WTC11 (cell line): ENCODE results near the gene FAR2. TPM values are rescaled to one million over a fixed set of nuclear protein-coding genes. Genes with fewer than 3 reads are reported as not detected.

Experiments
- ATAC-seq: fragments of 200-7000 bp; cut with Tn5 transposase; 2 replicates; pipeline ENCODE4 v1.10.0; 2021; ENCODE audit warnings: mild to moderate bottlenecking, moderate library complexity
- CTCF ChIA-PET: fragments of 300-600 bp; sonication (Branson Sonifier 250); formaldehyde crosslinking; loops from one replicate; lab custom pipeline; 2021; ENCODE audit warnings: antibody characterized with exemption; lab: Charles Lee
- POLR2A ChIA-PET: fragments of 350-600 bp; sonication (Branson Sonifier 250); formaldehyde crosslinking; loops from one replicate; lab custom pipeline; 2021; ENCODE audit warnings: antibody characterized with exemption; lab: Charles Lee
- DNase-seq: peaks from one replicate; pipeline ENCODE4 v3.0.0; 2021; ENCODE audit warnings: low spot score
- H3K27ac Mint-ChIP-seq: 2 replicates; pipeline ENCODE4 v1.8.0; 2021; ENCODE audit warnings: mixed read lengths
- H3K27me3 Mint-ChIP-seq: 2 replicates; pipeline ENCODE4 v1.8.0; 2021; ENCODE audit warnings: low read depth, mild to moderate bottlenecking, moderate library complexity, mixed read lengths
- H3K36me3 Mint-ChIP-seq: 2 replicates; pipeline ENCODE4 v1.8.0; 2021; ENCODE audit warnings: mixed read lengths
- H3K4me1 Mint-ChIP-seq: 2 replicates; pipeline ENCODE4 v1.8.0; 2022; ENCODE audit warnings: mixed read lengths
- H3K4me3 Mint-ChIP-seq: 2 replicates; pipeline ENCODE4 v1.8.0; 2021; ENCODE audit warnings: mild to moderate bottlenecking, moderate library complexity, mixed read lengths
- H3K9me3 Mint-ChIP-seq: 2 replicates; pipeline ENCODE4 v1.8.0; 2021; ENCODE audit warnings: mixed read lengths
- CREB1 ChIP-seq: sonication (generic); formaldehyde crosslinking; IDR thresholded peaks from 2 replicates; pipeline ENCODE4 v1.8.0; 2023; ENCODE audit warnings: mild to moderate bottlenecking, missing genetic modification reagents
- ELF4 ChIP-seq: sonication (generic); formaldehyde crosslinking; IDR thresholded peaks from 2 replicates; pipeline ENCODE4 v1.8.1; 2022; ENCODE audit warnings: low read depth, mild to moderate bottlenecking, moderate library complexity, missing genetic modification reagents
- ETV6 ChIP-seq: sonication (generic); formaldehyde crosslinking; IDR thresholded peaks from 2 replicates; pipeline ENCODE4 v1.8.1; 2022; ENCODE audit warnings: mild to moderate bottlenecking, missing genetic modification reagents
- HMGA2 ChIP-seq: fragments of 250-450 bp; sonication (Bioruptor Pico); IDR thresholded peaks from 2 replicates; pipeline ENCODE4 v1.4.0; 2021; ENCODE audit warnings: mild to moderate bottlenecking, moderate library complexity
- SMAD3 ChIP-seq: sonication (generic); formaldehyde crosslinking; IDR thresholded peaks from 2 replicates; pipeline ENCODE4 v1.8.0; 2022; ENCODE audit warnings: missing genetic modification reagents, mild to moderate bottlenecking, borderline replicate concordance
- SMAD4 ChIP-seq: sonication (generic); formaldehyde crosslinking; IDR thresholded peaks from 2 replicates; pipeline ENCODE4 v1.8.0; 2022; ENCODE audit warnings: mild to moderate bottlenecking, missing genetic modification reagents
- SOX15 ChIP-seq: fragments of 250-450 bp; sonication (Bioruptor Pico); IDR thresholded peaks from 2 replicates; pipeline ENCODE4 v1.9.0; 2021; ENCODE audit warnings: mild to moderate bottlenecking
- ZBTB21 ChIP-seq: sonication (generic); formaldehyde crosslinking; IDR thresholded peaks from 2 replicates; pipeline ENCODE4 v1.8.1; 2023; ENCODE audit warnings: mild to moderate bottlenecking, missing genetic modification reagents, borderline replicate concordance
- ZNF232 ChIP-seq: sonication (generic); formaldehyde crosslinking; IDR thresholded peaks from 2 replicates; pipeline ENCODE4 v1.8.0; 2022; ENCODE audit warnings: mild to moderate bottlenecking, missing genetic modification reagents
- ZNF671 ChIP-seq: fragments of 250-450 bp; sonication (Bioruptor Pico); IDR thresholded peaks from 2 replicates; pipeline ENCODE4 v1.8.0; 2021; ENCODE audit warnings: mild to moderate bottlenecking
- total RNA-seq: library from RNA; stranded (reverse); gene quantifications from 3 replicates; pipeline ENCODE4 v1.2.3, GENCODE V29; 2021
- TF ChIP-seq, protein P1 (sequence below): sonication (generic); formaldehyde crosslinking; IDR thresholded peaks from 2 replicates; pipeline ENCODE4 v1.8.1; 2022; ENCODE audit warnings: mild to moderate bottlenecking, missing genetic modification reagents, moderate library complexity, borderline replicate concordance
- TF ChIP-seq, protein P2 (sequence below): fragments of 250-450 bp; sonication (Bioruptor Pico); IDR thresholded peaks from 2 replicates; pipeline ENCODE4 v2.1.2; 2022; ENCODE audit warnings: mild to moderate bottlenecking, moderate library complexity
- TF ChIP-seq, protein P3 (sequence below): fragments of 250-450 bp; sonication (Bioruptor Pico); conservative IDR thresholded peaks from 2 replicates; pipeline ENCODE4 v1.9.0; 2021; ENCODE audit warnings: mild to moderate bottlenecking
- TF ChIP-seq, protein P4 (sequence below): sonication (generic); formaldehyde crosslinking; IDR thresholded peaks from 2 replicates; pipeline ENCODE4 v1.8.0; 2022; ENCODE audit warnings: mild to moderate bottlenecking, missing genetic modification reagents
- TF ChIP-seq, protein P5 (sequence below): fragments of 200-600 bp; IDR thresholded peaks from 2 replicates; pipeline ENCODE4 v1.8.0; 2022; ENCODE audit warnings: antibody characterized with exemption
- TF ChIP-seq, protein P6 (sequence below): sonication (generic); formaldehyde crosslinking; IDR thresholded peaks from 2 replicates; pipeline ENCODE4 v1.8.1; 2022; ENCODE audit warnings: low read depth, missing genetic modification reagents, borderline replicate concordance
- TF ChIP-seq, protein P7 (sequence below): sonication (generic); formaldehyde crosslinking; IDR thresholded peaks from 2 replicates; pipeline ENCODE4 v1.8.0; 2023; ENCODE audit warnings: missing genetic modification reagents, mild to moderate bottlenecking, borderline replicate concordance

FAR2 gene
- total RNA-seq, 1 experiment from 2014 or later: 20.0 TPM

DNA sequence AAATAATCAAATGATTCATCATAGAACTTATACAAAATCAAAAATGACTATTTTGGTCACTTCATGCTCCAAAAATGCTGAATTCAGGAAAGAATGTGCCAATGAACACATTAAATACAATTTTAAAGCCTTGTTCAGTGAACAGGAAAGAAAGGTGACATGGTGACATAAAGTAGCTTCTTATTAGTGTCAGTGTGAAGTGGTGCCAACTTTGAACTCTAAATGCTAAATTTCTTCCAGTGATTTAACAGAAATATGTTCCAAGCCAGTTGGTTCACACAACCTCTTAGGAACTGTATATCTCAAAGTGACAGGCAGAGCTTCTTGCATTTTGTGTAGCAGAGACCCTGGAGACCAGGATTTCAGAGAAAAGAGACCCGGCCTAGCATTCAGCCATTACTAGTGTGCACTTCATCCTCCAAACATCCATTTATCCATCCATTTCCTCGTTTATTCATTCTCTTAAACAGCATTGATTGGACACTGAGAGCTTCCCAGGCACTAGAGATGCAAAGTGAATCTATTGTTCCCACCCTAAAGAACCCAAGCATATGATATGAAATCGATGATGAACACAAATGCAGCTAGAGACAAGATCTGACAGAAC lies 95.2 kb downstream of the FAR2 start:
- Mint-ChIP-seq H3K4me1 (peaks cover 51% of the 10 kb centered on the region), H3K4me3 (no peak overlapping the region), H3K36me3 (no peaks in the 10 kb centered on the region), H3K27ac (no peak overlapping the region), H3K9me3 (no peaks in the 10 kb centered on the region), H3K27me3 (peaks cover 35% of the 10 kb centered on the region)
- POLR2A ChIA-PET: no interaction called here
- ATAC-seq: no peak
- no peak for DNase-seq
- CTCF ChIA-PET: no interaction called here
- no peak for TF ChIP-seq ZBTB21 (CRISPR knock-in tag)
- TF ChIP-seq, protein P1, sequence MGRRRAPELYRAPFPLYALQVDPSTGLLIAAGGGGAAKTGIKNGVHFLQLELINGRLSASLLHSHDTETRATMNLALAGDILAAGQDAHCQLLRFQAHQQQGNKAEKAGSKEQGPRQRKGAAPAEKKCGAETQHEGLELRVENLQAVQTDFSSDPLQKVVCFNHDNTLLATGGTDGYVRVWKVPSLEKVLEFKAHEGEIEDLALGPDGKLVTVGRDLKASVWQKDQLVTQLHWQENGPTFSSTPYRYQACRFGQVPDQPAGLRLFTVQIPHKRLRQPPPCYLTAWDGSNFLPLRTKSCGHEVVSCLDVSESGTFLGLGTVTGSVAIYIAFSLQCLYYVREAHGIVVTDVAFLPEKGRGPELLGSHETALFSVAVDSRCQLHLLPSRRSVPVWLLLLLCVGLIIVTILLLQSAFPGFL (CRISPR knock-in tag): no peak
- TF ChIP-seq, protein P2, sequence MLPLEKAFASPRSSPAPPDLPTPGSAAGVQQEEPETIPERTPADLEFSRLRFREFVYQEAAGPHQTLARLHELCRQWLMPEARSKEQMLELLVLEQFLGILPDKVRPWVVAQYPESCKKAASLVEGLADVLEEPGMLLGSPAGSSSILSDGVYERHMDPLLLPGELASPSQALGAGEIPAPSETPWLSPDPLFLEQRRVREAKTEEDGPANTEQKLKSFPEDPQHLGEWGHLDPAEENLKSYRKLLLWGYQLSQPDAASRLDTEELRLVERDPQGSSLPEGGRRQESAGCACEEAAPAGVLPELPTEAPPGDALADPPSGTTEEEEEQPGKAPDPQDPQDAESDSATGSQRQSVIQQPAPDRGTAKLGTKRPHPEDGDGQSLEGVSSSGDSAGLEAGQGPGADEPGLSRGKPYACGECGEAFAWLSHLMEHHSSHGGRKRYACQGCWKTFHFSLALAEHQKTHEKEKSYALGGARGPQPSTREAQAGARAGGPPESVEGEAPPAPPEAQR (CRISPR knock-in tag): no peak
- TF ChIP-seq ELF4: no peak
- no peak for TF ChIP-seq ETV6
- TF ChIP-seq, protein P3, sequence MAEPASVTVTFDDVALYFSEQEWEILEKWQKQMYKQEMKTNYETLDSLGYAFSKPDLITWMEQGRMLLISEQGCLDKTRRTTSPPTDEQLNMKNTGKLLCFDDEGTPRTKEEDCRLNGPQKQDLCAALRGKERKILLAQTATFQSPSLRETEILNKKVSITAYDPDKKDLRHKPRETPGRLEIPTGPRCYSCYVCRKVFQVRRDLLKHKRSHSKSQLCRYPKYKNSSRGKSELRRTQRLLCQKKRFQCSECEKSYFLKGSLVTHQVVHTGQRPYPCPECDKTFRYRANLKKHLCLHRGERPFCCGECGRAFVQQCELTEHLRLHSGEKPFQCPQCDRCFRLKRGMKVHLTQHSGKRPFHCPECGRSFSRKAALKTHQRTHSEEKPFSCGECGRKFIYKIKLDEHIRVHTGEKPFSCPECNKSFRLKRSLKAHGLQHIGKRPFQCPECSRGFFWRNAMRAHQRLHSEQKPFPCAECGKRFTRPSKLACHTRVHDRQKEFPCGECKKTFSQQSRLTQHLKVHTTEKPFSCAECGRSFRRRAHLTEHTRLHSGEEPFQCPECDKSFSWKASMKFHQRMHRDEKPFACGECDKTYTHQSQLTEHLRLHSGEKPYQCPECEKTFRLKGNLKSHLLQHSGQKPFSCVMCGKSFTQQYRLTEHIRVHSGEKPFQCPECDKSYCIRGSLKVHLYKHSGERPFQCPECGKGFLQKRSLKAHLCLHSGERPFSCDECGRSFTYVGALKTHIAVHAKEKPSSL (CRISPR knock-in tag): no peak
- TF ChIP-seq, protein P4, sequence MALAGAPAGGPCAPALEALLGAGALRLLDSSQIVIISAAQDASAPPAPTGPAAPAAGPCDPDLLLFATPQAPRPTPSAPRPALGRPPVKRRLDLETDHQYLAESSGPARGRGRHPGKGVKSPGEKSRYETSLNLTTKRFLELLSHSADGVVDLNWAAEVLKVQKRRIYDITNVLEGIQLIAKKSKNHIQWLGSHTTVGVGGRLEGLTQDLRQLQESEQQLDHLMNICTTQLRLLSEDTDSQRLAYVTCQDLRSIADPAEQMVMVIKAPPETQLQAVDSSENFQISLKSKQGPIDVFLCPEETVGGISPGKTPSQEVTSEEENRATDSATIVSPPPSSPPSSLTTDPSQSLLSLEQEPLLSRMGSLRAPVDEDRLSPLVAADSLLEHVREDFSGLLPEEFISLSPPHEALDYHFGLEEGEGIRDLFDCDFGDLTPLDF (CRISPR knock-in tag): no peak
- no peak for TF ChIP-seq ZNF232 (CRISPR knock-in tag)
- no peak for TF ChIP-seq HMGA2 (CRISPR knock-in tag)
- TF ChIP-seq, protein P5, sequence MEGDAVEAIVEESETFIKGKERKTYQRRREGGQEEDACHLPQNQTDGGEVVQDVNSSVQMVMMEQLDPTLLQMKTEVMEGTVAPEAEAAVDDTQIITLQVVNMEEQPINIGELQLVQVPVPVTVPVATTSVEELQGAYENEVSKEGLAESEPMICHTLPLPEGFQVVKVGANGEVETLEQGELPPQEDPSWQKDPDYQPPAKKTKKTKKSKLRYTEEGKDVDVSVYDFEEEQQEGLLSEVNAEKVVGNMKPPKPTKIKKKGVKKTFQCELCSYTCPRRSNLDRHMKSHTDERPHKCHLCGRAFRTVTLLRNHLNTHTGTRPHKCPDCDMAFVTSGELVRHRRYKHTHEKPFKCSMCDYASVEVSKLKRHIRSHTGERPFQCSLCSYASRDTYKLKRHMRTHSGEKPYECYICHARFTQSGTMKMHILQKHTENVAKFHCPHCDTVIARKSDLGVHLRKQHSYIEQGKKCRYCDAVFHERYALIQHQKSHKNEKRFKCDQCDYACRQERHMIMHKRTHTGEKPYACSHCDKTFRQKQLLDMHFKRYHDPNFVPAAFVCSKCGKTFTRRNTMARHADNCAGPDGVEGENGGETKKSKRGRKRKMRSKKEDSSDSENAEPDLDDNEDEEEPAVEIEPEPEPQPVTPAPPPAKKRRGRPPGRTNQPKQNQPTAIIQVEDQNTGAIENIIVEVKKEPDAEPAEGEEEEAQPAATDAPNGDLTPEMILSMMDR: no peak
- TF ChIP-seq, protein P6, sequence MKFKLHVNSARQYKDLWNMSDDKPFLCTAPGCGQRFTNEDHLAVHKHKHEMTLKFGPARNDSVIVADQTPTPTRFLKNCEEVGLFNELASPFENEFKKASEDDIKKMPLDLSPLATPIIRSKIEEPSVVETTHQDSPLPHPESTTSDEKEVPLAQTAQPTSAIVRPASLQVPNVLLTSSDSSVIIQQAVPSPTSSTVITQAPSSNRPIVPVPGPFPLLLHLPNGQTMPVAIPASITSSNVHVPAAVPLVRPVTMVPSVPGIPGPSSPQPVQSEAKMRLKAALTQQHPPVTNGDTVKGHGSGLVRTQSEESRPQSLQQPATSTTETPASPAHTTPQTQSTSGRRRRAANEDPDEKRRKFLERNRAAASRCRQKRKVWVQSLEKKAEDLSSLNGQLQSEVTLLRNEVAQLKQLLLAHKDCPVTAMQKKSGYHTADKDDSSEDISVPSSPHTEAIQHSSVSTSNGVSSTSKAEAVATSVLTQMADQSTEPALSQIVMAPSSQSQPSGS (CRISPR knock-in tag): no peak
- TF ChIP-seq, protein P7, sequence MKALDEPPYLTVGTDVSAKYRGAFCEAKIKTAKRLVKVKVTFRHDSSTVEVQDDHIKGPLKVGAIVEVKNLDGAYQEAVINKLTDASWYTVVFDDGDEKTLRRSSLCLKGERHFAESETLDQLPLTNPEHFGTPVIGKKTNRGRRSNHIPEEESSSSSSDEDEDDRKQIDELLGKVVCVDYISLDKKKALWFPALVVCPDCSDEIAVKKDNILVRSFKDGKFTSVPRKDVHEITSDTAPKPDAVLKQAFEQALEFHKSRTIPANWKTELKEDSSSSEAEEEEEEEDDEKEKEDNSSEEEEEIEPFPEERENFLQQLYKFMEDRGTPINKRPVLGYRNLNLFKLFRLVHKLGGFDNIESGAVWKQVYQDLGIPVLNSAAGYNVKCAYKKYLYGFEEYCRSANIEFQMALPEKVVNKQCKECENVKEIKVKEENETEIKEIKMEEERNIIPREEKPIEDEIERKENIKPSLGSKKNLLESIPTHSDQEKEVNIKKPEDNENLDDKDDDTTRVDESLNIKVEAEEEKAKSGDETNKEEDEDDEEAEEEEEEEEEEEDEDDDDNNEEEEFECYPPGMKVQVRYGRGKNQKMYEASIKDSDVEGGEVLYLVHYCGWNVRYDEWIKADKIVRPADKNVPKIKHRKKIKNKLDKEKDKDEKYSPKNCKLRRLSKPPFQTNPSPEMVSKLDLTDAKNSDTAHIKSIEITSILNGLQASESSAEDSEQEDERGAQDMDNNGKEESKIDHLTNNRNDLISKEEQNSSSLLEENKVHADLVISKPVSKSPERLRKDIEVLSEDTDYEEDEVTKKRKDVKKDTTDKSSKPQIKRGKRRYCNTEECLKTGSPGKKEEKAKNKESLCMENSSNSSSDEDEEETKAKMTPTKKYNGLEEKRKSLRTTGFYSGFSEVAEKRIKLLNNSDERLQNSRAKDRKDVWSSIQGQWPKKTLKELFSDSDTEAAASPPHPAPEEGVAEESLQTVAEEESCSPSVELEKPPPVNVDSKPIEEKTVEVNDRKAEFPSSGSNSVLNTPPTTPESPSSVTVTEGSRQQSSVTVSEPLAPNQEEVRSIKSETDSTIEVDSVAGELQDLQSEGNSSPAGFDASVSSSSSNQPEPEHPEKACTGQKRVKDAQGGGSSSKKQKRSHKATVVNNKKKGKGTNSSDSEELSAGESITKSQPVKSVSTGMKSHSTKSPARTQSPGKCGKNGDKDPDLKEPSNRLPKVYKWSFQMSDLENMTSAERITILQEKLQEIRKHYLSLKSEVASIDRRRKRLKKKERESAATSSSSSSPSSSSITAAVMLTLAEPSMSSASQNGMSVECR (CRISPR knock-in tag): no peak
- TF ChIP-seq SOX15 (CRISPR knock-in tag): no peak
- no peak for TF ChIP-seq CREB1 (CRISPR knock-in tag)
- no peak for TF ChIP-seq SMAD4
- TF ChIP-seq ZNF671: no peak
- no peak for TF ChIP-seq SMAD3 (CRISPR knock-in tag)
